GM10248 (cell line): ENCODE data around the gene SERPINB13.

Experiments used
- CTCF ChIA-PET: fragments of 300-600 bp; sonication (Branson Sonifier 250); formaldehyde crosslinking; extraction: SDS; loops from one replicate; lab custom pipeline; 2021; ENCODE audit warnings: antibody characterized with exemption; lab: Yijun Ruan, JAX
- POLR2A ChIA-PET: fragments of 350-650 bp; sonication (Branson Sonifier 250); formaldehyde crosslinking; extraction: SDS; loops from one replicate; lab custom pipeline; 2020; ENCODE audit warnings: antibody characterized with exemption; lab: Yijun Ruan, JAX
- DNase-seq: peaks from one replicate; pipeline ENCODE4 v3.0.0; 2012; ENCODE audit errors: extremely low spot score
- CTCF ChIP-seq: IDR thresholded peaks from 2 replicates; pipeline ENCODE4 v1.5.1; 2012; ENCODE audit warnings: mild to moderate bottlenecking, low read depth; ENCODE audit errors: extremely low read depth, missing control alignments, control extremely low read depth

The SERPINB13 gene

GRCh38 chr18:63586966-63587365 is at the start of gene SERPINB13:
SERPINB13 (plus strand) TSS chr18:63587343; CDS start chr18:63588668, 1,325 bp downstream.
- ChIA-PET POLR2A (no interaction called here), CTCF (interaction anchor here (2.7 kb wide), 1 partner anchor 9 kb away, joined by 13 read pairs; no protein-coding TSS in a partner anchor)

GRCh38 chr18:63539904-63540510 is 47.1 kb upstream of the SERPINB13 start:
- ChIA-PET CTCF (interaction anchor here (0.7 to 1.0 kb wide), 2 partner anchors 10 to 15 kb away, joined by 3 read pairs; no protein-coding TSS in a partner anchor), POLR2A (no interaction called here)
- no peak for TF ChIP-seq CTCF
- no peak for DNase-seq

More at GRCh38 chr18:63586966-63587365, at the start of gene SERPINB13:
- no peak for TF ChIP-seq CTCF
- no peak for DNase-seq

- DNase-seq, result no peak
- TF ChIP-seq CTCF, result no peak
- POLR2A ChIA-PET, result no interaction called here
- CTCF ChIA-PET, result interaction anchor here (1.0 to 2.3 kb wide), 6 partner anchors 13 to 302 kb away, joined by 3 to 5 read pairs (median 3); no protein-coding TSS in a partner anchor
Measured at GRCh38 chr18:63542069-63542468, 45.1 kb upstream of the SERPINB13 start, which contains the start of gene SERPINB12. SERPINB12 (plus strand) TSS chr18:63542369; CDS start chr18:63556160, 13,791 bp downstream.

GRCh38 chr18:63544017-63544416 is 43.1 kb upstream of the SERPINB13 start:
- DNase-seq, result no peak
- CTCF ChIA-PET, result interaction anchor here (1.2 to 1.5 kb wide), 3 partner anchors 9 to 26 kb away, joined by 4 to 5 read pairs (median 4); no protein-coding TSS in a partner anchor
- POLR2A ChIA-PET, result no interaction called here
- no peak for TF ChIP-seq CTCF

- DNase-seq, result no peak
- ChIA-PET POLR2A (interaction anchor here (0.6 kb wide), 1 partner anchor 1011 kb away, joined by 3 read pairs; no protein-coding TSS in a partner anchor), CTCF (interaction anchor here (0.9 to 1.9 kb wide), 5 partner anchors 10 to 33 kb away, joined by 4 to 7 read pairs (median 6); no protein-coding TSS in a partner anchor)
- no peak for TF ChIP-seq CTCF
Measured at GRCh38 chr18:63545000-63545399, 42.1 kb upstream of the SERPINB13 start.

GRCh38 chr18:63550068-63550467 is 37.1 kb upstream of the SERPINB13 start:
- POLR2A ChIA-PET, result no interaction called here
- CTCF ChIA-PET, result interaction anchor here (0.6 to 2.2 kb wide), 7 partner anchors 9 to 488 kb away, joined by 3 to 6 read pairs (median 3); no protein-coding TSS in a partner anchor
- no peak for TF ChIP-seq CTCF
- no peak for DNase-seq
